Measurements from ENCODE around the gene HIGD2A.

HIGD2A gene

DNA sequence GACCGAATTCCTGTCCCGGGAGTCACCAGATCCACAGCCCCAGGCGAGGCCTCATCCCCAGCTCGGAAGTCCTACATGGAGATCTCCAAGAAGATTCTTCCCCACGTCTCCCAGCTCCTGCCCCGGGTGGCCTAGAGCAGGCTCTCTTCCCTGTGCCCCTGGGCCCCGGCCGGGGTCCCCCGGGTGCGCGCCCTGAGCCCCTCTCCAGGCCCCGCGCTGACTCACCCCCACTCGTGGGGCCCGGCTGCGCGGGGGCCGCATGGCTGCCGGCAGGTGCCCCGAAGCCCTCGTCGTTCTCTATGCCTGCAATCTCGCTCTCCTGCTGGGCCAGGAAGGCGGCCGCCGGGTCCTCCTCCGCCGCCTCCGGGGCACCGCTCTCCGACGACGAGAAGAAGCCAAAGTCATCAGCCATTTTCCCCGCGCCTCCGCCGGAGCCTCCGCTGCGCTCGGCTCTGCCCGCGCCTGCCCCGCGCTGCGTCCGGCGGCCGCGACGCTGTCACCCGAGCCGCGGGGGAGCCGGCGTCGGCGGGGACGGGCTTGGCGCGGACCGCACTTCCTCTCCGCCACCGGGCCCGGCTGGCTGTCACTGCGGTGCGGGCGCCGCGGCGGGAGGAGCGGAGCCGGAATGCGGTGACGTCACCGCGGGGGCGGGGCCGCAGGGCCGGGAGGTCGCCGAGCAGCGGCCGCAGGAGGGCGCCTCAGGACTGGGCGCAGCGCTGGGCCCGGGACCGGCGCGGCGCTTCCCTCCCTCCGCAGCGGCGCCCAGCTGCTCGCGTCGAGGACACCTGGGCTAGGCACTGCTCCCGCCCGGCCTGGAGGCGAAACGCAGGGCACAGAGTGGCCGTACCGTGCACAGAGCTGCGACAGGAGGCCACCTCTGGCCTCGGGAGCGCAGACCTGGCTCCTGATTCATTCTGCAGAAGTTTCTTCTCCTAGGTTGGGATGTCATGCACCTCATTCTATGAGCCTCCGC is 27.7 kb downstream of the HIGD2A start, which contains the start of gene CLTB:
CLTB (minus strand) TSS at position 588 of the 973 bp plus-strand sequence; CDS start at position 412, 176 bp downstream.
- peak; percentile 98 for DNase-seq (ENCODE audit: low spot score)

DNA sequence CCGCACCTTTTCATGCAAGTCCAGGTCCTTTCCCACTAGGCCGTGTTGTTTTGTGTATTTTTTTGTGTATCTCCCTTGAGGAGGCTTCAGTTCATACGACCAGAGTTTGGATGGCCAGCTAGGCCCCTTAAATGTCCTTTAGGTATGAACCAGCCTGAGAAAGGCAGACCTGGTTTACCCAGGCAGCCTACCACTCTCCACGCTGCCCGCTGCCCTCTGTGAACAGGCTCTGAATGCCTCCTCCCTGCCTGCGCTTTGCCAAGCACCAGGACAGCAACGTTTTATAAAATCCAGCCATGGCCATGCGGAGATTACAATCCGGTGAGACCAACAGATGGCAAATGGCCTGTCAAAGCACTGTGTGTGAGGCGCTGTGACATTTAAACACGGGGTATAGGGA is 28.4 kb downstream of the HIGD2A start:
- no peak for DNase-seq (ENCODE audit: low spot score)

DNA sequence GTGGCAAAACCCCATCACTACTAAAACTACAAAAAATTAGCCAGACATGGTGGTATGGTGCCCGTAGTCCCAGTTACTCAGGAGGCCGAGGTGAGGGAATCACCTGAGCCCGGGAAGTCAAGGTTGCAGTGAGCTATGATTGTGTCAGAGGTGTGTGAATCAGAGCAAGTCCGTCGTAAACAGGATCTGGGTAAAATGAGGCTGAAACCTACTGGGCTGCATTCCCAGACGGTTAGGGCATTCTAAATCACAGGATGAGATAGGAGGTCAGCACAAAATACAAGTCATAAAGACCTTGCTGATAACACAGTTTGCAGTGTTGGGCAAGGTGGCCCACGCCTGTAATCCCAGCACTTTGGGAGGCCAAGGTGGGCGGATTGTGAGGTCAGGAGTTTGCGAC is 29.7 kb downstream of the HIGD2A start:
- DNase-seq (ENCODE audit: low spot score): no peak

DNA sequence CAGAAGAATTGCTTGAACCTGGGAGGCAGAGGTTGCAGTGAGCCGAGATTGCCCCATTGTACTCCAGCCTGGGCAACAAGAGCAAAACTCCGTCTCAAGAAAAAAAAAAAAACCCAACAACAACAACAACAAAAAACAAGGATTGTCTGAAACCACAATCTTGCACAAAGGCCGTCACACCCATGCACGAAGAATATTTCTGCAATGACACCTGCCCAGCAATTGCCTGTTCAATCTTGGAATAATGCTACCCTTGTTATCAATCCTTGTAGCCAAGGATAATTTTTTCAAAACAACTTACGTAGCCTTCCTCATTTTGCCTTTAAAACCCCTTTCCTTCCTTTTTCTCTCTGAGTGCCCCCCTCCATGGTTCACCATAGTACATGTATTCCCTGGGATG is 31.5 kb downstream of the HIGD2A start:
- DNase-seq (ENCODE audit: low spot score): no peak

DNA sequence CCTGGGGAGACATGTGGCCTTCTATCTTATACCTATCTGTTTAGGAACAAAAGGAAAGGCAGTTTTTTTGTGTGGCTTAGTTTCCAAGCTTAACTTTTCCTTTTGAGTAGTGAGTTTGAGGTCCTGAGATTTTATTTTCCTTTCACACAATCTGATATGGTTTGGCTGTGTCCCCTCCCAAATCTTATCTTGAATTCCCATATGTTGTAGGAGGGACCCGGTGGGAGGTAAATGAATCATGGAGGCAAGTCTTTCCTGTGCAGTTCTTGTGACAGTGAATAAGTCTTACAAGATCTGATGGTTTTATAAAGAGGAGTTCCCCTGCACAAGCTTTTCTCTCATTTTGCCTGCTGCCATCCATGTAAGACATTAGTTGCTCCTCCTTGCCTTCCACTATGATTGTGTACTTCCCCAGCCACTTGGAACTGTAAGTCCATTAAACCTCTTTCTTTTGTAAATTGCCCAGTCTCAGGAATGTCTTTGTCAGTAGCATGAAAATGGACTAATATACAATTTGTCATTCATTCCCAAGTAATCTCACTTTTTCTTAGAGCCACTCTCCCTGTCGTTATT is 32.5 kb downstream of the HIGD2A start:
- no peak for DNase-seq (ENCODE audit: low spot score)

DNA sequence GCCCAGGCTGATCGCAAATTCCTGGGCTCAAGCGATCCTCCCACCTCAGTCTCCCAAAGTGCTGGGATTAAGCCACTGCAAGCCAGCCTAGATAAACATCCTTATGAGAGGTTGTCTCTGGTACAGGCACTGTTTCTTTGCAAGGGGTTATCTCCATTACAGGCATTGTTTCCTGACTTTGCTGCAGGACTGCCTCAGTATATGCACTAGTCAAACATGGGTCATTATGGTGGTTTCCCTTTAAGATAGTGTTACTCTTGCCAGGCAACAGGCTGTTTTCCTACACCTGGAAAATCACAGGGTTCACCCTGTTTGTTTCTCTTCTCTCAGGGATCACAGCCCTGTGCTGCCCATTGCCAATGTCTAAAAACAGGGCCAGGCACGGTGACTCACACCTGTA is 35.6 kb downstream of the HIGD2A start:
- no peak for DNase-seq (ENCODE audit: low spot score)

DNA sequence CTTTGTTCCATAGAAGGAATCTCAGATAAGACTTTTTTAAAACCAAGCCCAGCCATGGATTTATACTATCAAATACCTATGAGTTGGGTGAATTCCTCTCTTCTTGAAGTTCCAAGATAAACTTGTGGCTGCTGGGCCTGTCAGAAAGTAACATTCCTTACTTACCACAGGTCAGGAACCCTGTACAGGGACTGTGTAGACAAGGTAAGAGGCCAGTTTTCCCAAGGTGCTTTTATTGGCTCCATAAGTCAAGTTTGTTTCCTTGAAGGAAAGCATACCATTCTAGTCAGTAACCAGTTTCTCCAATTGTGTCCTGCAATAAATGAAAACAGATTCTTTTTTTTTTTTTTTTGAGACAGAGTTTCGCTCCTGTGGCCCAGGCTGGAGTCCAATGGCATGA is 36.6 kb downstream of the HIGD2A start:
- no peak for DNase-seq (ENCODE audit: low spot score)

DNA sequence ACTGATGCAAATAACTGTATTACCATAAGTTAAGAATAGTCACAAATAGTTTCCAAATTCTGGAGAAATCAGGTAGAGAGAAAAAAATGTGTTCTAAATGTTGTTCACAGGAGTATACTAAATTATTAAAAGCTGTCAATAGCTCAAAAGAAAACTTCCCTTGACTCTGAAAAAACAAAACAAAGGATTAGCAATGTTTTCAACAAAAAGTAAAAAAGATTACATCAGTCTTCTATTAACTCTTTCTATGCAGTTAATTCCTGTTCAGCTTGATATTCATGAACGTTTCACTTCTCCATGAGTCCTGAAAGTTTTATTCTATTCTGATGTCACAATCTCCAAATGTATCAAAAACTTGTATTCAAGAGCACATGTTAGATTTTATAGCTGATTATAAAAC is 37.2 kb downstream of the HIGD2A start:
- no peak for DNase-seq (ENCODE audit: low spot score)

DNA sequence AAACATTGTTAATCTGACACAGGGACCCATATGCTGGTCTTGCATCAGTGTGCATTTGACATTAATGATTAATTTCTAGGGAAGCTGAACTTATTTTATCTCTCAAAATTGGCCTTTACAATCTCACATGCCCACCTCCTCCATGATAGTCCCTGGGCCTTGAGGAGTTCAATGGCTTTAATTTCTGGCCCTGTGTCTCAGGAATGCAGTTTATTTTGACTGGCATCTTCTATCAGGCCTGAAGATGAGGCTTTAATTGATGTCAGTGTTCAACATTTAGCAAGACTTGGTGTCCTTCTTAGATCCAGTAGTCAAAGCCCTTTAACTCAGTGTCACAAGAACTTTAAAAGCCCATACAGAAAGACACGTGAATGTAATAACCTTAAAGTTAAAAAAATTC is 38.3 kb downstream of the HIGD2A start:
- DNase-seq (ENCODE audit: low spot score): no peak

DNA sequence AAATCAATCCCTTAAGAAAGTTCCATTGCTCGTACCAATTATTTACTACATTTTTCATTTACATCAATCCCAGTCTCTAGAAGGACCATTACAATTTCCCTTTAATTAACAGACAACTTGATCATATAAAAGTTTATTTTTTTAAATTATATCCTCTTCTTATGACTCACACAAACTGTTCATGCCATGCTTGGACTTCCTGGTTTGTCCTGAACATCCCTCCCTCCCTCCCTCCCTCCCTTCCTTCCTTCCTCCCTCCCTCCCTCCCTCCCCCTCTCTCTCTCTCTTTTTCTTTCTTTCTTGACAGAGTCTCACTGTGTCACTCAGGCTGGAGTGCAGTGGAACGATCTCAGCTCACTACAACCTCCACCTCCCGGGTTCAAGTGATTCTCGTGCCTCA is 39.4 kb downstream of the HIGD2A start:
- no peak for DNase-seq (ENCODE audit: low spot score)

DNA sequence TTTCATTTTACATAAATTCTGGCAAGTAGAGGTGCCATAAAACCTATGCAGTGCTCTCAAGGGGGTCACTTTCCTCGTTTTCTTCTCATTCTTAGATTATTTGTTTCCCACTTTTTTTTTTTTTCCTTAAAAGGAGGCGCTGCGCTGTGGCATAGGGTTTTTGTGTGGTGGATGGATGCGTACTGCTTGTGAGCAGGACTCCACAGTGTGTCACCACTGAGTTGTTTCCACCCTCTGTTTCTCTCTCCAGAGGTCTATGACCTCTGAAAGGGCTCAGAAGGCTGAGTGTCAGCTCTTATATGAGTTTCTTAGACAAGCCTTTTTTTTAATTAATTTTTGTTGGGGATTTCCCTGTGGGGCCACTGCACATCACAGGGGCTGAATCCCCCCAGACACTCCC is 41.4 kb downstream of the HIGD2A start:
- DNase-seq (ENCODE audit: low spot score): no peak

DNA sequence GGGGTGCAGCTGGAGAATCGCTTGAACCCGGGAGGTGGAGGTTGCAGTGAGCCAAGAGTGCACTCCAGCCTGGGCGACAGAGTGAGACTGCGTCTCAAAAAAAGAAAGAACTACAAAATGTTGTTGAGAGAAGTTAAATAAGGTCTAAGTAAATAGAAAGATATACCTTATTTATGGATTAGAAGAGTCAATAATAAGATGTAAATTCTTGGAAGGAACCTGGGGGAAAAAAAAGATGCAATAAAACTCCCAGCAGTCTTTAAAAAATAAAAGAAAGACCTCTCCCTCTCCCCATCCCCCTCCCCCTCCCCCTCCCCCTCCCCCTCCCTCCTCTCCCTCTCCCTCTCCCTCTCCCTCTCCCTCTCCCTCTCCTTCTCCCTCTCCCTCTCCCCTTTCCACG is 44.2 kb downstream of the HIGD2A start:
- no peak for DNase-seq (ENCODE audit: low spot score)

DNA sequence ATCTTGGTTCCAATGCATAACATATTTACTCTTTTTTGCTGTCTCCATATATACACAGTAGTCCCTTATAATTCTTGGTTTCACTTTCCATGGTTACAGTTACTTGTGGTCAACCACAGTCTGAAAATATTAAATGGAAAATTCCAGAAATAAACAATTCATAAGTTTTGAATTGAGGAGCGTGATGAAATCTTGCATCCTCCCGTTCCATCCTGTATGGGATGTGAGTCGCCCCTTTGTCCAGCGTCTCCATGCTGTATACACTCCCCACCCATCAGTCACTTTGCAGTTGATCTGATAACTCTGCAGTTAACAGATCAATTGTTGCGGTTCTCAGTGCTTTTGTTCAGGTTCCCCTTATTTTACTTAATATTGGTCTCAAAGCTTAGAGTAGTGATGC is 48.1 kb downstream of the HIGD2A start:
- DNase-seq (ENCODE audit: low spot score): no peak

DNA sequence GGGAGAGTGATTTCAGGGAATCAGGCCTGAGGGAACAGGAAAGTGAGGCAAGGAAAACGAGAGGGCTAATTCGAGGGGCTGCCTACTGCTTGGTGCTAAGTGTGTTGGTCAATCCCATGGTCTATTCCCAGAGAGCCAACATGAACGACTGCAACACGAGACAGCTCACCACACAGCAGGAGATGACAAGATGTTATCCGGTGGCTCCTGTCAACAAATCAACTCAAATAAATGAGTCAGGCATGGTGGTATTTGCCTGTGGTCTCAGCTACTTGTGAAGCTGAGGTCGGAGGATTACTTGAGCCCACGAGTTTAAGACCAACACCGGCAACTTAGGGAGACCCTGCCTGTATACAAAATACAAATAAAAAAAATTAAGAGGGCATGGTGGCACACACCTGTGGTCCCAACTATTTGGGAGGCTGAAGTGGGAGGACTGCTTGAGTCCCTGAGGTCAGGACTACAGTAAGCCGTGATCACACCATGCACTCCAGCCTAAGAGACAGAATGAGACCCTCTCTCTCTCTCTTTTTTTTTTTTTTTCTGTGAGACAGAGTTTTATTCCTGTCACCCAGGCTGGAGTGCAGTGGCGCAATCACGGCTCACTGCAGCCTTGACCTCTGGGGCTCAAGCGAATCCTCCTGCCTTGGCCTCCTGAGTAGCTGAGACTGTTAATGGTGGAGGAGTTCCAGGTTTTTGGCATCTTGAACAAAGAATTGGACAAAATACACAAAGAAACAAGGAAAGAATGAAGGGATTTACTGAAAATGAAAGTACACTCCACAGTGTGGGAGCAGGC is 50.6 kb downstream of the HIGD2A start:
- no peak for DNase-seq (ENCODE audit: low spot score)
